Femur (tissue), 1 donor: ENCODE measurements around the gene PLCB2.

Experiments used
- DNase-seq: peaks from one replicate; pipeline ENCODE4 v3.0.0-alpha.2; 2017

The PLCB2 gene

GRCh38 chr15:40283615-40284300 lies 24.0 kb downstream of the PLCB2 start:
- DNase-seq = no peak

GRCh38 chr15:40282869-40283614 lies 24.7 kb downstream of the PLCB2 start, which contains the start of gene ANKRD63:
Gene ANKRD63, minus strand, starts transcription at chr15:40283064. Its CDS starts 478 bp downstream, at chr15:40282586.
- DNase-seq = peak; percentile 48

GRCh38 chr15:40282147-40282868 lies 25.4 kb downstream of the PLCB2 start:
- DNase-seq = peak; percentile 43

GRCh38 chr15:40281801-40282146 lies 26.0 kb downstream of the PLCB2 start:
- no peak for DNase-seq

GRCh38 chr15:40281057-40281800 lies 26.5 kb downstream of the PLCB2 start:
- no peak for DNase-seq

- no peak for DNase-seq
These were observed 27.3 kb downstream of the PLCB2 start for GRCh38 chr15:40280260-40281056.

- peak; percentile 83 for DNase-seq
These were observed 28.1 kb downstream of the PLCB2 start for GRCh38 chr15:40279437-40280141.

- no peak for DNase-seq
These were observed 29.7 kb downstream of the PLCB2 start for GRCh38 chr15:40278026-40278425.

- no peak for DNase-seq
These were observed 30.3 kb downstream of the PLCB2 start for GRCh38 chr15:40277471-40277870.

GRCh38 chr15:40276927-40277326 lies 30.8 kb downstream of the PLCB2 start:
- DNase-seq = no peak

- no peak for DNase-seq
These were observed 31.8 kb downstream of the PLCB2 start for GRCh38 chr15:40275954-40276353.

GRCh38 chr15:40275523-40275922 lies 32.2 kb downstream of the PLCB2 start:
- no peak for DNase-seq

GRCh38 chr15:40274350-40275274 lies 33.1 kb downstream of the PLCB2 start:
- peak; percentile 85 for DNase-seq

- no peak for DNase-seq
These were observed 34.3 kb downstream of the PLCB2 start for GRCh38 chr15:40273428-40273827.

GRCh38 chr15:40272485-40273056 lies 35.2 kb downstream of the PLCB2 start:
- DNase-seq = no peak

- no peak for DNase-seq
These were observed 35.9 kb downstream of the PLCB2 start for GRCh38 chr15:40271685-40272484.

- DNase-seq = no peak
These were observed 37.3 kb downstream of the PLCB2 start for GRCh38 chr15:40270246-40270995.

GRCh38 chr15:40269604-40270003 lies 38.1 kb downstream of the PLCB2 start:
- DNase-seq = no peak
